ENCODE measurements around the gene MKI67.

The MKI67 gene

DNA sequence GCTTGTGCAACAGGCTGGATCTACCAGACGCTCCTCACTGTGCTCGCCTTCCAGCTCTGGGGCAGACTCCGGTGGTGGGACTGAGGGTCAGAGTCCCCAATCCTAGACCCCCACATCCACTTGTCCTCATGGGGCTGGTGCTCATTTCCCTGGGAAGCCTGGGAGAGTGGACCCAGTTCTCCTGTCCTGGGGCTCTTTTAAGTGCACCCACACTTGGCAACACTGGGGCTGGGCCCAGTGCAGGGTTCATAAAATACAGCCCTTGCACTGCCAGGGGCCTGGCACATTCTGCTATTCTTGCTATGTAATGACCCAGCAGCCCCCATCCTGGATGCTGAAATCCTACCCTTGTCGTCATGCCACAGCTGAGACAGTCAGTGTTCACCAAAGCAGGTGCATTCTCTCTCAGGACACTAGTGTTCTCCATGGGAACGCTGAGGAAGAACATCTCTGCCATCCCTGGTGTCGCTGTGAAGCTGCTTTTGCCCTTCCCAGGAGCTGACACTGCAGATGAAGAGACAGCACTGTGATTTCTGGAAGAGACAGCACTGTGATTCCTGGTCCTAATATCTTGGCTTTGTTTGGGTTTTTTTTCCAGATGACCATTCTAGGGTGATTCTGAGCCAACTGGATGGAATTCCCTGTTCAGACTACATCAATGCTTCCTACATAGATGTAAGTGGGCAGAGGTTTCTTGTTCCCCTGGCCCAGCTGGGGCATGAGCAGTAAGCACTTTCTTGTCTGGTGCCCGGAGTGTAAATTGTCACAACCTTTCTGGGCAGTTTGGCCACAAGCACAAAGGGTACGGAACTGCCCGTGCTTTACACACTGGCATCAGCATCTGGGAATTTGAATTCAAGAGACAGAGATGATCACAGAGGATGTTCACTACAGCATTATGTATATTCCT is 65.6 kb downstream of the MKI67 start:
- Histone ChIP-seq H3K27ac (no peak overlapping the region), H3K4me3 (ENCODE audit: low read depth, low read length) (no peak overlapping the region), H3K36me3 (replicated peaks) (peaks cover 32% of the 10 kb centered on the region), H3K27me3 (replicated peaks) (no peaks in the 10 kb centered on the region)
- DNase-seq, result no peak
- TF ChIP-seq, protein P1, sequence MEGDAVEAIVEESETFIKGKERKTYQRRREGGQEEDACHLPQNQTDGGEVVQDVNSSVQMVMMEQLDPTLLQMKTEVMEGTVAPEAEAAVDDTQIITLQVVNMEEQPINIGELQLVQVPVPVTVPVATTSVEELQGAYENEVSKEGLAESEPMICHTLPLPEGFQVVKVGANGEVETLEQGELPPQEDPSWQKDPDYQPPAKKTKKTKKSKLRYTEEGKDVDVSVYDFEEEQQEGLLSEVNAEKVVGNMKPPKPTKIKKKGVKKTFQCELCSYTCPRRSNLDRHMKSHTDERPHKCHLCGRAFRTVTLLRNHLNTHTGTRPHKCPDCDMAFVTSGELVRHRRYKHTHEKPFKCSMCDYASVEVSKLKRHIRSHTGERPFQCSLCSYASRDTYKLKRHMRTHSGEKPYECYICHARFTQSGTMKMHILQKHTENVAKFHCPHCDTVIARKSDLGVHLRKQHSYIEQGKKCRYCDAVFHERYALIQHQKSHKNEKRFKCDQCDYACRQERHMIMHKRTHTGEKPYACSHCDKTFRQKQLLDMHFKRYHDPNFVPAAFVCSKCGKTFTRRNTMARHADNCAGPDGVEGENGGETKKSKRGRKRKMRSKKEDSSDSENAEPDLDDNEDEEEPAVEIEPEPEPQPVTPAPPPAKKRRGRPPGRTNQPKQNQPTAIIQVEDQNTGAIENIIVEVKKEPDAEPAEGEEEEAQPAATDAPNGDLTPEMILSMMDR (IDR thresholded peaks at IDR 0.05; ENCODE audit: low read depth, low read length, missing control alignments), result no peak
- in situ Hi-C loops (cut with HindIII; ENCODE audit: low pct_ligation_motif_present, low sequenced_read_pairs), result no loop called here

DNA sequence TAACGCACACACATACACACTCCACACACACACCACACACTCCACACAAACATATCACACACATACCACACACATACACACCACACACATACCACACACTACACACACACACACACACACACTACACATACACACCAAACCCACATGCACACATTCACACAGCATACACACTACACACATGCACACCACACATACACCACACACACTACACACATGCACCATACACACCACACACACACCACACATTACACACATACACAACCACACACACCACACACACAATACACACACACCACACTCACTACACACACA is 66.3 kb downstream of the MKI67 start:
- in situ Hi-C loops (cut with HindIII; ENCODE audit: low pct_ligation_motif_present, low sequenced_read_pairs), result no loop called here
- Histone ChIP-seq H3K27me3 (replicated peaks) (no peaks in the 10 kb centered on the region), H3K27ac (no peak overlapping the region), H3K36me3 (replicated peaks) (peaks cover 34% of the 10 kb centered on the region), H3K4me3 (ENCODE audit: low read depth, low read length) (no peak overlapping the region)
- no peak for DNase-seq
- TF ChIP-seq, protein P1 (IDR thresholded peaks at IDR 0.05; ENCODE audit: low read depth, low read length, missing control alignments), result no peak

DNA sequence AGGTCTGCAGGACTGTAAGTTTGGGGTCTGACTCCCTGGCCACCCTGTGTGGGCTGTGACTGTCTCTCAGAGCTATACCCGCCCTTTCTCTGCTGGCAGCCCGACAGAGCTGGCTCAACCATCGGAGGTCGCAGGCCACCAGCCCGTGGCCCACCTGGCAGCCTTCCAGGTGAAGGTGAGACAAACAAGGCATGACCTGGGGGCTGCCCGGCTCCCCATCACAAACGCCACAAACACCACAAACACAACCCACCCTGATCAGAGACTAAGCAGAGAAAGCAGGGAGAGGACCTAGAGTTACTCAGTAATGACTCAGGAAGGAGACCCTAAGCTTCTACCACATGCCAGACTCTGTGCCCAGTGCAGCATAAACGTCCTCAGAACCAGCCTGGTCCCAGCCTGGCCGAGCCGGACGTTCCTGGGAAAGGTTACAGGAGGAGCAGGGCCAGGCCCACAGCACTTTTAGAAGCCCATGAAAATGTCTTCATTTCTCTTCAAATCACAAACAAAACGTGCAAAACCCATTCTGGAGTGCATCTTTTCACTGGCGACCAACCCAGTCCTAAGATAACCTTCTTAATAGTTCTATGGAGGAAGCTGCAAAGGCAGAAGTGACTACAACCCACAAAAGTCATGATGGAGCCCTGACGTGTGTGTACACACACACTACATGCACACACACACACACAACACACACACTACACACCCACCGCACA is 66.8 kb downstream of the MKI67 start:
- in situ Hi-C loops (cut with HindIII; ENCODE audit: low pct_ligation_motif_present, low sequenced_read_pairs), result no loop called here
- TF ChIP-seq, protein P1 (IDR thresholded peaks at IDR 0.05; ENCODE audit: low read depth, low read length, missing control alignments), result no peak
- Histone ChIP-seq H3K27me3 (replicated peaks) (no peaks in the 10 kb centered on the region), H3K4me3 (ENCODE audit: low read depth, low read length) (no peak overlapping the region), H3K27ac (no peak overlapping the region), H3K36me3 (replicated peaks) (peaks cover 34% of the 10 kb centered on the region)
- no peak for DNase-seq

DNA sequence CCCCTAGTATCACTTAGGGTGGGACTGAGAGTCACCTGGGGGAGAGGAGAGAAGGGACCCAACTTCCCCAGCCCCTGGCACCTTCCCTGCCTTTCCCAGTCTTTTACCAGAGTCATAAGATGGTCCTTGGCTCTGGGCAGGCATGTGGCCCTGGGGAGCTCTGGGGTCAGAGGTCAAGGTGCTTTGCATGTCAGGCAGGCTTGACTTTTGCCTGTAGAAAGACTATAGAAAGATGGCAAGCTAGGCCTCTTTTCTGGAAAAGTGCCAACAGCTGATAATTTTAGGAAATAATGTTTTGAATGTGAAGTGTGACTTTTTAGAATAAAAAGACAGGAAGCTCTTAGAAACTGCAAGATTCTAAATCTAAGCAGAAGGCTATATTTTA is 67.5 kb downstream of the MKI67 start:
- in situ Hi-C loops (cut with HindIII; ENCODE audit: low pct_ligation_motif_present, low sequenced_read_pairs), result no loop called here
- H3K36me3 ChIP-seq (replicated peaks), result peaks cover 34% of the 10 kb centered on the region
- no peak overlapping the region for H3K27ac ChIP-seq
- no peaks in the 10 kb centered on the region for H3K27me3 ChIP-seq (replicated peaks)
- H3K4me3 ChIP-seq (ENCODE audit: low read depth, low read length), result no peak overlapping the region
- TF ChIP-seq, protein P1 (IDR thresholded peaks at IDR 0.05; ENCODE audit: low read depth, low read length, missing control alignments), result no peak
- no peak for DNase-seq

DNA sequence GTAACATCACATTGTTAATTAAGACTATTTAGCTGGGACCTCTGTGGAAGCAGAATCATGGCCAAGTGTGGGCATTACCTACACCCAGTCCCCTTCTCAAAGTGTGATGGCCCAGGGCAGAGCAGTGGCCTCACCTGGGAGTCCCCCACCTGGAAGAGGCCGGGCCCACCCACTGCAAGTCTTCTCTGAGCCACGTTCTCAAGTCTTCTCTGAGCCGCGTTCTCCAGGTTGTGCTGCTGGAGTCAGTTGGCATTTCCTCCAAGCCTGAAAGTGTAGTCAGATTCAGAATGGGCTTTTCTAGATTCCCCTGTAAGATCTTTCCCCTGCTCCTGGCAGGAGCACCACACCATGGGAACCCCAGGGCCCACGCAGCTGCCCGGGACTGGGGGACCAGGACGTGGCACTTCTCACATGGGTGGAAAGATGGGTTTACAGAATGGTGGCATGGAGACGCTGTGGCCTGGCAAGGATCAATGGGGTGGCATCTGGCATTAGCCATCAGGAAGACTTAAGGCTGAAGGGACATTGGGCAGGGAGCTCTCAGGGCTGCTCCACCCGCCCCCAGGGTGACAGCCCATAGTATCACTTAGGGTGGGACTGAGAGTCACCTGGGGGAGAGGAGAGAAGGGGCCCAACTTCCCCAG is 68.0 kb downstream of the MKI67 start:
- DNase-seq, result no peak
- H3K36me3 ChIP-seq (replicated peaks), result peaks cover 33% of the 10 kb centered on the region
- H3K4me3 ChIP-seq (ENCODE audit: low read depth, low read length), result no peak overlapping the region
- in situ Hi-C loops (cut with HindIII; ENCODE audit: low pct_ligation_motif_present, low sequenced_read_pairs), result no loop called here
- H3K27me3 ChIP-seq (replicated peaks), result no peaks in the 10 kb centered on the region
- TF ChIP-seq, protein P1 (IDR thresholded peaks at IDR 0.05; ENCODE audit: low read depth, low read length, missing control alignments), result no peak
- H3K27ac ChIP-seq, result no peak overlapping the region
